HL-60/S4 treated with phorbol 12-myristate 13-acetate at 8.2 ng/mL for 4 days and 3 days (cell line): ENCODE data around the gene ZEB2.

Experiments used
- in situ Hi-C: fragments of 300-500 bp; cut with MboI; formaldehyde crosslinking; loops from 2 replicates; pipeline ENCODE4 v1.15.0; 2022; ENCODE audit warnings: low sequenced_read_pairs

Gene ZEB2

DNA sequence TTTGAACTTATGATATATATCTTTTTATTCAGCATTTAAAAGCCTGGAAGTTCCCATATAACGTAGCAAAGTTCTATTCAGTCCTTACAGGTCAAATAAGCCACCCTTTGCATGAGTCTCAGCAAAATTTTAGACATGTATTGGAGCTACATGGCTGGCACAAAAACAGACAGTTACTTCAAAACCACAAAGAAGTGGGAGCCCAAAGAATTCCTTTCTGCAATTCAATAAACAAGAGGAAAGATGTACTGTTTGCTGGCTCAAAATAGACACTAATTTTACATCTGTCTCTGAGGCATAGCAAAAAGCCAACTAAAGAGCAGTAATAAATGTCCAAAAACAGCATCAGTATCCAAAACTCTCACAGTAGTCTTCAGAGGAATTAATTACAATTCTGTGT is 87.0 kb downstream of the ZEB2 start:
- in situ Hi-C loops: no loop called here

GRCh38 chr2:144431998-144432397 is 87.9 kb downstream of the ZEB2 start:
- in situ Hi-C loops: no loop called here

GRCh38 chr2:144431392-144431783 is 88.5 kb downstream of the ZEB2 start:
- in situ Hi-C loops: no loop called here

GRCh38 chr2:144430722-144431391 is 89.1 kb downstream of the ZEB2 start:
- in situ Hi-C loops: no loop called here

GRCh38 chr2:144429396-144430112 is 90.4 kb downstream of the ZEB2 start:
- in situ Hi-C loops: no loop called here

DNA sequence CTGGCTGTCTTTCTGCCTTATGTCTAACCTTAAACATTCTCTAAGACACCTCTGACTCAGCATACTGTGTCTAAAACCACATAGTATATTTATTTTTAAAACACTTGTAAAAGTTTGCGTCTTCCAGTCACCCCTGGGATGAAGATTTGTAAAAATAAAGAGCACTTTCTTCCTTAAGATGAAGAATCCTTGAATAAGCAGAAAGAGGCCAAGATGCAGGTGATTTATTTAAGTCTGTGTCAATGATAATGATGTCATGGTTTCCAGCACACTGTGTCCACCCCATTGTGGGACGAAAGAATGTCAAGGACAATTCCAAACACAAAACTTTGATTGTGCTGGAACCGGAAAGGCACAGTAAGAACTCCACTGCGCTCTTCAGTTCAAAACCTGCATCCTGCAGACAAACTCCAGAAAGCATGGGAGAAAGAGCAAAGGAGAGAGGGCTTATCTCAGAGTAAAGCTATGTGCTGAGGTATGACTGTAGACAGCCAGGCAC is 92.9 kb downstream of the ZEB2 start:
- in situ Hi-C loops: no loop called here

DNA sequence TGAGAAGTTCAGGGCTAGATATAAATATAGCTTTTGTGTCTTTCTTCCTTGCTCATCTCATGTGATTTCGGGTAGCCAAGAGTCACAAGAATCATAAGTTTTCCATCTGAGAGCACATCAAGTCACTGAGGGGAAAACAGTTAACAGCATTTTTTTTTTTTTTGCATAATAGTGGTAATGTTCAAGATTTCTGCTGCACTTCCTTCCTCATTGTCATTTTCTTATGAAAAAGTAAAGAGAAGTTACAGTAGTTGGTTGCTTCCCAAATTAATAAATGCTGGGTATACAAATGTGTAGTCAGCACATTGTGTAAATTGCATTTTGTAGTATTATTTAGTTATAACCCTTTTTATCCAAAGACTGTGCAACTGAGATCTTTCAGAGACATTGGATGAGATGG is 93.6 kb downstream of the ZEB2 start:
- in situ Hi-C loops: no loop called here

GRCh38 chr2:144424559-144425240 is 95.2 kb downstream of the ZEB2 start:
- in situ Hi-C loops: no loop called here

GRCh38 chr2:144421606-144422510 is 98.1 kb downstream of the ZEB2 start:
- in situ Hi-C loops: no loop called here

DNA sequence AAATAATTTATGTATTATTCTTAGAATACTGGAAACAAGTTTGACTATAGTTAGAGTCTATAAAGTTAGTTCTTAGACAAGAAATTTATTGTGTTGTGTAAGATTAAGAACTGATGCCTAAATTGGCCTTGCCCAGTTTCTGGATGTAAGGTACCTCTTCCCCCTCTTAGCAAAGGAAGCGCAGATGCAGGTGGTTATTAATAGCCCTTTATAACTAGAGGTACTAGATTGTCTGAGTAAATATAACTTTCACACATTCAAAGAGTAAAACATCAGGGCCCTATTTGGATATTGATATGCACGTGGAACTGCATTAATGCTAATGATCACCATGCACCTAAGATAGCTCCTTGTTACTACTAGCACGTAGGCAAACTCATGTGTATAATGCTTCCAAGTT is 100.7 kb downstream of the ZEB2 start:
- in situ Hi-C loops: no loop called here

DNA sequence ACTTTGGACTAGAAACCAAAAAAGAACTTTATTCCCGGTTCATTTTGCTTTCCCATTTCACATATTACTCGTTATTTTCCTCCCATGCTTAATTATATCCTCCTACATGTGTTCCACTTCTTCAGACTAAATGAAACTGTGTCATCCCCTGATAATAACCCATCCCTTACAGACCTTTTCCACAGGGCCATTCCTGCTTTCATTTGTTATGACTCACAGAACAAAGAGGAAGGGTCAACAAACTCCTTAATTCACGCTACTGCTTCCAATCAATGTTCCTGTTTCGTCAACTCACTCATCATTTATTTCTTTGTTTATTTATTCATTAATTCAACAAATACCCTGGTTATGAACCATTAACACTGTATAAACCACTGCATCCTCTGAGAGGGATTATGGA is 104.5 kb downstream of the ZEB2 start:
- in situ Hi-C loops: no loop called here

GRCh38 chr2:144414324-144414845 is 105.5 kb downstream of the ZEB2 start:
- in situ Hi-C loops: no loop called here

- in situ Hi-C loops: no loop called here
Measured at GRCh38 chr2:144412709-144413108, 107.2 kb downstream of the ZEB2 start.

DNA sequence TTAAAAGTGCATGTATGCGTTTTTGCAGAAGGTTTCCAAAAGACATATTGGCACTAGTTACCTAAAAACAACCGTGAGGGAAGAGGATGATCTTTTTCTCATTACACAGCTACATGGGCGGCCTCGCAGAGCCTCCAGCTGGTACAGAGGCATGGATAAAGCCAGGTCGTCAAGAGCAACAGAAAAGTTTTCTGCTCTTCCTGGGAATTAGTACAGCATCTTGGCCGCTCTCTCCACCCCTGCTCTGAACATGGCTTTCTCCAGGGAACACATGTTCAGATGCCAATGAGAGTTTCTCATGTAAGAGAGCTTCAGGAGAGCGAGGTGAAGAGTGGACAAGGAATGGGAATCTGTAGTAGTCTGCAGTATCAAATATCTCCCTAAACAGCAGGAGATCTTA is 108.4 kb downstream of the ZEB2 start:
- in situ Hi-C loops: no loop called here

DNA sequence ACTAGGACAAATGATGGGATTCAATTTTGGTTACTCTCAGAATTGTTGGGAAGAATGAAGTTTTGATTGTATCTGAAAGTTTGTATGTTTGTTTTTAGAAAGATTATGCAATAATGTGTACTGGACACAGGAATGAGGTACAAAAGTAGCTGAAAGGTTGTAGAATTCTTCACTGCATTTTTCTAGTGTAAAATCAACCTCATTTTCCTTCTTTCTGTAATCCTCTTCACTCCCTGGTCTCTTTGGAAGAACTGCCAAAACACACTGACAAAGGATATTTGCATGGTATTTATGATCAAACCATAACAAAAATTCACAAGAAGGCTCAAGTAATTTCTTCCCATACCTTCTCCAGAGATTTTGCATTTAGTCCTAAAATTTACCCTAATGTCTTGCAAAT is 110.7 kb downstream of the ZEB2 start:
- in situ Hi-C loops: no loop called here

DNA sequence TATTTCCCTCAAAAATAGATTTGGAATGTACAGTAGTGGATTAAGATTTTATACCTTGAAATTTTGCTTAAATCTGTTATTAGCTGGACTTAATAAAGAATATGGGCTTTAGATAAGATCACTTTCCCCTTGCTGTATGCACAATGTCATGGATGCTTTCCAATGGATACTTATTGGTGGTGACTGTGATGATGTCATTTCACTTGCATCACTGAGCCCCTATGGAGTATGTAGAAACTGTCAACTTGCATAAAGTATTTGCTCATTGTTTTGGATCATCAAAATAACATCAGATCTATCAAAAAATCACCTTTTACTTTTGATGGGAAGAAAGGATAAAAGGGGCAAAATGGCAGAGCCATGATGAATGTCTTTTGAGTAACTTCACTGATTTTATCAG is 112.7 kb downstream of the ZEB2 start:
- in situ Hi-C loops: no loop called here

DNA sequence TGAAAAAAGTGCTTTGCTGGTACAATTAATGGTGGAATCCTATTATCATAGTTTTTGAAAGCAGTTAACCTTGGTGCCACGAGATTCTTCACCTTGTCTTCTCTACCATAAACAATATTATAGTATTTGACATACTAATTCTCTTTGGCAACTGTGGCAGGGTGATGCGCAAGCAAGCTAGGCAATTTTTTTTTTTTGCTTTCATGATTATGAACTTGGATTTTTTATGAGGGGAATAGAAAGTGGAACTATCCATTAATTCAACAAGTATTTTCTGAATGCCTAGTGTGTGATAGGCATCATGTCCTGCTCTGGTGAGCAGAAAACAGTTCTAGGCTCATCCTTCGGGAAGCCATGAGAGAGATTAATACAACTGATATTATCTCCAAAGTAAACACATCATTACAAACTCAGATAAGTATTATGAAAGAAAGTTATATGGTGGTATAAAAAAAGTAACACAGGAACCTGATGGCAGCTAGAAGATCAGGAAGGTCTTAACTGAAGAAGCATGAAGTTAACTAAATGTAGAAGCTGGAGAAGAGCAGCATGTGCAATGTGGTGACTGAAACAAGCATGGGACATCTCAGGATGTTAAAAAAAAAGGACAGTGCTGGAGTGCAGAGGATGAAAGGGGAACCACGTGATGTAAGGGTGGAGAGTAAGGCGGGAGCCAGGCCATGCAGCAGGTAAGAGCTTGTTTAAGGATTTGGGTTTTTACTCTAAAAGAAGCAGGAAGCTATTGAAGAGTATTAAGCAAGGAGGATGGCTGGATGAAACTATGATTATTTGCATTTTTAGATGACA is 113.7 kb downstream of the ZEB2 start:
- in situ Hi-C loops: no loop called here

DNA sequence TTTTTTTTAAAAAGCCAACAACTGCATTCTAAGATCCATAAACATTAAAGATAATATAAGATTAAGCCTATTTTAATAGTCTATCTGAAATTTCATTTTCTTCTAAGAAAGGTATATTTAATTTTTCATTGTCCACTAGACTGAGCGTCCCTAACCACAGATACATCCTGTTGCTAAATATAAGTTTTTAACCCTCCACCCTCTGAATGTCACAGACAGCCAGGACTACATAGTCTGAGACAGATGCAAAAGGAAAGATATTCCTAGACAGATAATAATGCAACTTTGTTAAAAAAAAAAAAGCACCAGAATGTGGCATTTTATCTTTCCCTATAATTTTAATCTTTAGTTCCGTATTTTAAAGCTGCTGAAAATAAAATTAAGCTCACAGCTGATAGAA is 114.6 kb downstream of the ZEB2 start:
- in situ Hi-C loops: no loop called here

- in situ Hi-C loops: no loop called here
Measured at GRCh38 chr2:144404586-144405314, 115.2 kb downstream of the ZEB2 start.
